Activated CD4-positive, alpha-beta T cell treated with anti-CD3 and anti-CD28 coated beads for 36 hours (primary cell): Measurements from ENCODE around the gene NSG2. TPM values are rescaled to one million over a fixed set of nuclear protein-coding genes. Genes with fewer than 3 reads are reported as not detected.

ENCODE experiments used
- ATAC-seq: fragments of 200-7000 bp; cut with Tn5 transposase; one replicate; pipeline ENCODE4 v1.10.0; 2021; ENCODE audit warnings: mild to moderate bottlenecking, moderate library complexity
- CTCF ChIA-PET: fragments of 350-600 bp; sonication (Branson Sonifier 250); formaldehyde crosslinking; loops from one replicate; lab custom pipeline; 2021; ENCODE audit warnings: antibody characterized with exemption; lab: Charles Lee
- POLR2A ChIA-PET: fragments of 350-600 bp; sonication (Branson Sonifier 250); formaldehyde crosslinking; loops from one replicate; lab custom pipeline; 2021; ENCODE audit warnings: antibody characterized with exemption, inconsistent platforms; lab: Charles Lee
- DNase-seq: peaks from one replicate; pipeline ENCODE4 v3.0.0-alpha.2; 2020
- H3K27ac Mint-ChIP-seq: one replicate; pipeline ENCODE4 v1.8.0; 2021; ENCODE audit warnings: mixed read lengths
- H3K27me3 Mint-ChIP-seq: one replicate; pipeline ENCODE4 v1.8.0; 2021; ENCODE audit warnings: mixed read lengths
- H3K36me3 Mint-ChIP-seq: one replicate; pipeline ENCODE4 v1.8.0; 2021; ENCODE audit warnings: low read depth, mixed read lengths
- H3K4me1 Mint-ChIP-seq: one replicate; pipeline ENCODE4 v1.8.0; 2021; ENCODE audit warnings: mixed read lengths
- H3K4me3 Mint-ChIP-seq: one replicate; pipeline ENCODE4 v1.8.0; 2021; ENCODE audit warnings: mild to moderate bottlenecking, moderate library complexity, mixed read lengths
- H3K9me3 Mint-ChIP-seq: one replicate; pipeline ENCODE4 v1.8.0; 2021; ENCODE audit warnings: low read depth, mixed read lengths
- intact Hi-C, 2 experiments: fragments of 100-400 bp; cut with DNase I in 1 of 2; cut with micrococcal nuclease in 1 of 2; formaldehyde crosslinking; loops; one replicate each; pipeline versions ENCODE4 v1.14.2 to v1.15.1; 2022 to 2024; cut with DNase I, micrococcal nuclease
- total RNA-seq, 2 experiments: library from RNA; stranded (reverse); gene quantifications; one replicate each; pipeline ENCODE4 v1.2.3, GENCODE V29; 2021

NSG2 gene
- total RNA-seq, 2 experiments from 2014 or later, result not detected

DNA sequence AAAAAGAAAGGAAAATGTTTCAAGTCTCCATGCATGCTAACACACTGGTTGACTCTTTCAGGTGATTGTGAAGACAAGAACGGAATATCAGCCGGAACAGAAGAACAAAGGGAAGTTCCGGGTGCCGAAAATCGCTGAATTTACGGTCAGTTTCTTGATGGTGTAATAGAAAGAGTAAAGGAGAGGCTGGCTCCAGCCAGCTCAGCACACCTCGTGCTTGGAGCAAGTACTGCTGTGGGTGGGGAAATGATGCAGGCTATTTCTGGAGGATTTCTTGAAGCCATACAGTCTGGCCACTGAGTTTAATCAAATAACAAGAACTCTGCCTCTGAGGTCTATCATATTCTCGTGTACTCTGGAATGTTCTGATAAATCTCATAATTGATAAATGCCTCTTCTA, 18.7 kb downstream of the NSG2 start:
- ChIA-PET POLR2A (no interaction called here), CTCF (no interaction called here)
- ATAC-seq, result no peak
- peaks cover 19% of the 10 kb centered on the region for H3K27me3 Mint-ChIP-seq
- no peak overlapping the region for H3K27ac Mint-ChIP-seq
- no peaks in the 10 kb centered on the region for H3K36me3 Mint-ChIP-seq
- no peak overlapping the region for H3K4me3 Mint-ChIP-seq
- H3K9me3 Mint-ChIP-seq, result no peaks in the 10 kb centered on the region
- no peak for DNase-seq
- no peaks in the 10 kb centered on the region for H3K4me1 Mint-ChIP-seq
- intact Hi-C loops, result no loop called here

DNA sequence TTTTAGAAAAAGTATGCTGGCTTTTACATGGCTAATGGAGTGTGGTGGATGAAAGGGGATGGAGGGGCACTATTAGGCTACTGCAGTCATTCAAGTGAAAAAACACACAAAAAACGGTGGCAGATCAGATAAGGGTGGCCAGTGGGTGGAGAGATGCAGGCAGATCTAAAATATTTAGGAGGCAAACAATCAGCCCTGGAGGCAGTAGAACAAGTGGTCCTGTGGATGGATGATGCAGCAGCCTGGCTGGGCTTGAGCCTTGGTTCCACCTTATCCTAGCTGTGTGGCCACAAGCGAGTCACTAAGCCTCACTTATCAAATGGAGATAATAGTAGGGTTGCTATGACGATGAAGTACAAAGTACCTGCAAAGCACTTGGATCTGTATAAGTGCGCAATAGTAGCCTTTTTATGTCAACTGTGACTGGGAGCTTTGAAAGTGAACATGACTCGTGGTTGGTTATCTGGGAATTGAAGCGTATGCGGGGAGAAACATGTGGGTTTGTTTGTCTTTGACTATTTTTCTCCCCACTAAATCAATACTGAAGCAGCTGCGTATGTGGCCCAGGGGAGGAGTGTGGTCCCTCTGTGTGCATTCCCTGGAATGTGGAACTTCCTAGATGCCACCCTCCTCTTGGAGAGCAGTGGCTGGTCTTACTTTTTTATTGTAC, 20.2 kb downstream of the NSG2 start:
- Mint-ChIP-seq H3K27me3 (peaks cover 19% of the 10 kb centered on the region), H3K36me3 (no peaks in the 10 kb centered on the region), H3K27ac (no peak overlapping the region), H3K4me3 (no peak overlapping the region), H3K9me3 (no peaks in the 10 kb centered on the region), H3K4me1 (no peaks in the 10 kb centered on the region)
- no peak for DNase-seq
- no peak for ATAC-seq
- POLR2A ChIA-PET, result no interaction called here
- CTCF ChIA-PET, result no interaction called here
- intact Hi-C loops, result no loop called here

DNA sequence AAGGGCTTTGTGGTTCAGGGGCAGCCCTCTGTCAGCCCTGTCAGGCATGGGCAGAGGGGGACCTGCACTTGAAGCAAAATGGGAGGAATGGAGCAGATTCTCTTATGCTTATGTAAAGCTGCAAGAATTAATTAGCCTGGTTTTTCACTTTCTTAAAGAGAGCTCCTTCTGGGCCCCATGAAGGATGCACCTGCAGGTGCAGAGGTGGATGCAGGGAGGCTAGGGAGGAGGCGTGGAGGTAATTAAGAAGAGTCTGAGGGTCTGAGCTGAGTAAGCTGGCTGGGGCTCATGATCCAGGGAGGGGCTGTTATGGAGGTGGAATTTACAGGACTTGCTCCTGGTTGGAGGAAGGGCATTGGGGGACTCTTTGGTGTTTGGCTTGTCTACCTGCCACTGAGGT, 22.0 kb downstream of the NSG2 start:
- no peak overlapping the region for H3K27ac Mint-ChIP-seq
- POLR2A ChIA-PET, result no interaction called here
- CTCF ChIA-PET, result no interaction called here
- no peak for ATAC-seq
- H3K4me3 Mint-ChIP-seq, result no peak overlapping the region
- H3K27me3 Mint-ChIP-seq, result peaks cover 16% of the 10 kb centered on the region
- no peaks in the 10 kb centered on the region for H3K36me3 Mint-ChIP-seq
- no peak for DNase-seq
- H3K4me1 Mint-ChIP-seq, result no peaks in the 10 kb centered on the region
- no peaks in the 10 kb centered on the region for H3K9me3 Mint-ChIP-seq
- intact Hi-C loops, result no loop called here

DNA sequence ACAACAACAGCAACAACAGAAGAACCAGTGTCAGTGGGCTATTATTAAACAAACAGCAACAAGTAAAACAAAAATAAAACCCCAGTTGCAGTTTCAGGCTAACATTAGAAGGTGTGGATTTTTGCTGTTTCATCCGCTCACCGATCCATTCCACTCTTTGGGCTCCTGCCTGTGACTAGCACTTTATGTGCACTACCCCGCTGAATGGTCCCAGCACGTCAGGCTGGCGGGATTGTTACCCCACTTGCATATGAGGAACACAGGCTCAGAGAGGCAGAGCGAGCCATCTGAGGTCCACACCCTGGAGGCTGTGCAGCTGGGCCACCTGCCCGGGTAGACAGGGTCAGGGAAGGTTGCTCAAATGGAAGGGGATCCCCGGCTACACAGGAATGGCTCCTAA, 26.0 kb downstream of the NSG2 start:
- DNase-seq, result no peak
- H3K9me3 Mint-ChIP-seq, result no peaks in the 10 kb centered on the region
- peaks cover 3% of the 10 kb centered on the region for H3K27me3 Mint-ChIP-seq
- ChIA-PET POLR2A (no interaction called here), CTCF (interaction anchor here (0.6 kb wide), 1 partner anchor 44 kb away, joined by 3 read pairs; no protein-coding TSS in a partner anchor)
- no peaks in the 10 kb centered on the region for H3K4me1 Mint-ChIP-seq
- H3K27ac Mint-ChIP-seq, result no peak overlapping the region
- H3K4me3 Mint-ChIP-seq, result no peak overlapping the region
- no peaks in the 10 kb centered on the region for H3K36me3 Mint-ChIP-seq
- intact Hi-C loops, result no loop called here
- ATAC-seq, result no peak

DNA sequence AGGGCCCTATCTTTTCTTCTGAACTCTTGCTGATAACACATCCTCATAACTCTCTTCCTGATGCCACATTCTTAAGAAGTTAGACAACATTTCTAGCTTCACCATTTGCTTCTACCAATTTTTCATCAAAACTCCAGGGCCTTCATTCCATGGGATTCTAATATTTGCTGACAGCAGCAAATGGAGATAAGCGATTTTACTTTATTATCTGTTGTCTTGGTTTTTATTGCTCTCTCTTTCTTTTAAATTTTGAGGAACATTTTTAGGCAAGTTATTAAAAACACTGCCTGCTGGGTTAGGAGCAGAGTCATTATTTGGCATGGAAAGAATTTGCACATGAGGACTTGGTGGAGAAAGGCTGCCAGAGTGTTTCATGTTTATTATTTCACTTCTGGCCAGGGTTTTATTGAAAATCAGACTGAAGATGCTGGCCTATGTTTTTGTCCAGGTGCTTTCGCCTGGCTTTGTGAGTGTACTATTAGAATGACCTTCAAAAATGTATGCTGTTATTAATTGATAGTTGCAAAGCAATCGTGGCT, 27.7 kb downstream of the NSG2 start:
- peaks cover 3% of the 10 kb centered on the region for H3K27me3 Mint-ChIP-seq
- H3K4me1 Mint-ChIP-seq, result no peaks in the 10 kb centered on the region
- no peak for DNase-seq
- no peak overlapping the region for H3K4me3 Mint-ChIP-seq
- H3K27ac Mint-ChIP-seq, result no peak overlapping the region
- no peak for ATAC-seq
- CTCF ChIA-PET, result interaction anchor here (0.8 kb wide), 1 partner anchor 683 kb away, joined by 3 read pairs; no protein-coding TSS in a partner anchor
- no peaks in the 10 kb centered on the region for H3K36me3 Mint-ChIP-seq
- POLR2A ChIA-PET, result no interaction called here
- no peaks in the 10 kb centered on the region for H3K9me3 Mint-ChIP-seq
- intact Hi-C loops, result no loop called here

DNA sequence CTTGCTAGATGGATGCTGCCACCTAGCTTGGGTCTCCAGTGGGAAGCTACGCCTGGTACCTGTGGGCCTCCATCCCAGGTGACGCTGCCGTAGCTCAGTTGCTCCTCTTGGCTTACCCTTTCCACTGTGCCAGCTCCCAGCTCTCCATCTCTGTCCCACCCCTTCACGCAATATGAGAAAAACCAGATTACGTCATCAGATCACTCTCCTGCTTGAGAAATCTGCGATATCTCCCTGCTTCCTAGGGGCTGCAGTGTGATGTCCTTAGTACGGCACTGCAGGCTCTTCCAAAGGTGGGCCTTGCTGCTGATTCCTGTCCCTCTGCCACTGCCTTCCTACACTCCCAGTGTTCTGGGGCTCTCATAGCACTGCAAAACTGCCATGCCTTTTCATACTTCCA, 28.9 kb downstream of the NSG2 start:
- no peak for ATAC-seq
- POLR2A ChIA-PET, result no interaction called here
- no peak for DNase-seq
- Mint-ChIP-seq H3K27me3 (peaks cover 2% of the 10 kb centered on the region), H3K9me3 (no peaks in the 10 kb centered on the region), H3K4me3 (no peak overlapping the region), H3K4me1 (no peaks in the 10 kb centered on the region), H3K27ac (no peak overlapping the region), H3K36me3 (no peaks in the 10 kb centered on the region)
- CTCF ChIA-PET, result no interaction called here
- intact Hi-C loops, result no loop called here

DNA sequence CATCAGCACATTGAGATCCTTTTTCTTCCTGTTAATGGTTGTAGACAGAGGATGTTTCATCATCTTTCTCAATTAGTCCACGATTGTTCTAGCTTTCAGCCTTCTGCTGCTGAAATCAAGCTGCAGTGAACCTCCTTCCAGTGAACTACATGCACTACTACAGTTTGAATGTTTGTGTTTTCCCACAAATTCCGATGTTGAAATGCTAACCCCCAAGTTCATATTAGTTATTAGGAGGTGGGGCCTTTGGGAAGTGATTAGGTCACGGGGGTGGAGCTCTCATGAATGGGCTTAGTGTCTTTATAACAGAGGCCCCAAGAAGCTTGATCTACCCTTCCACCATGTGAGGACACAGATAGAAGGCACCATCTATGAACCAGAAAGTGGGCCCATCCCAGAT, 32.9 kb downstream of the NSG2 start:
- ChIA-PET POLR2A (no interaction called here), CTCF (no interaction called here)
- Mint-ChIP-seq H3K4me3 (no peak overlapping the region), H3K4me1 (no peaks in the 10 kb centered on the region), H3K36me3 (no peaks in the 10 kb centered on the region), H3K9me3 (no peaks in the 10 kb centered on the region), H3K27me3 (peaks cover 10% of the 10 kb centered on the region), H3K27ac (no peak overlapping the region)
- ATAC-seq, result no peak
- intact Hi-C loops, result no loop called here
- no peak for DNase-seq

DNA sequence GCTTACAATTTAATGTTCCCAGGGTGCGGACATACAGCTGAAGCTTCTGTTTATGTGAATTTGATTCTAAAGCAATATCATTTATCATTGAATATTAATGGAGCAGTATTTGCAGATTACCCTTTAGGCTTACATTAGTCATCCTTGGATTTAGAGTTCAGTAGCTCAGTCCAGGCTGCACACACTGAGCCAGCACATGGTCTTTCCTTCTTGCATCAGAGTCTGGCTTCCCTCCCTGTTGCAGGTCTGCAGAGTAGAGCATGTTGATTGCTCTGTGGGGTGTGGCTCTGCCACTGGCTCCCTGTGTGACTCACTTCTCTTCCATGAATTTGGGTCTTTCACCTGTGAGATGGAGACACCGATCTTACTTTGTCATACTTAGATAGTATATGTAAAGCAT, 36.8 kb downstream of the NSG2 start:
- CTCF ChIA-PET, result no interaction called here
- no peaks in the 10 kb centered on the region for H3K9me3 Mint-ChIP-seq
- DNase-seq, result no peak
- no peaks in the 10 kb centered on the region for H3K36me3 Mint-ChIP-seq
- no peak overlapping the region for H3K4me3 Mint-ChIP-seq
- no peaks in the 10 kb centered on the region for H3K4me1 Mint-ChIP-seq
- peaks cover 10% of the 10 kb centered on the region for H3K27me3 Mint-ChIP-seq
- POLR2A ChIA-PET, result no interaction called here
- intact Hi-C loops, result no loop called here
- no peak for ATAC-seq
- H3K27ac Mint-ChIP-seq, result no peak overlapping the region

DNA sequence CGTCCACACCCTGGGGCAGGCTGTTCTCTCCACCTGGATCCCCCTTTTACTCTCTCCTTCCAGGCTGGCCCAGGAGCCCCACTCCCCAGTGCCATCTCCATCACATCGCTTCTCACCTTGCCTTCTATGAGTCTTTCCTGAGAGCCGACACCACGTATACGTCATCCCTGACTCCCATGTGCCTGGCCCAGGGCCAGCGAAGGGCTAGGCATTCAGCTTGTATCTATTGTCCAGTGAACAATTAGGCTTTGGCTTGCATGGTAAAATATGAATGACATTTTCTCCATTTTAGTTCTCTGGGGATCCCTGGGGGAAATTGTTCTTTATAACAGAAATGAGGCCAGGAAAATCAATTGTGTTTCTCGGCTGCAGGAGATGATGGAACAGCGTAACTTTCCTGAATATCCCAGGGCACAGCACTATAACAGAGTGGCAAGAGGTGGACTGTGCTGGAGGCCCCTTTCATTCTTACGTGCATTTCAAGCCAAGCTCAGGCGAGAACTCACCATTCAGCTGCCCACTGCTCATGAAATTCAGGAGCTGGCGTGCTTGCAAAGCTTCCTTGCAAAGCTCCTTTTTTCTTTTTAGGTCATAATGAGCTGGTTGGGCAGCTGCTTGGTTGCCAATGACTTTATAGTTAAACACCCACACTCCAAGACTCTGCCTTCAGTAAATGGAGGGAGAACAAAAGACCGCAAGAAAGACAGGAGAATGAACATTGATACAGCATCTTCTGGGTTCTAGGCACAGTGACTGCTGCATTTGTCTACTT, 37.7 kb downstream of the NSG2 start:
- POLR2A ChIA-PET, result no interaction called here
- CTCF ChIA-PET, result no interaction called here
- no peaks in the 10 kb centered on the region for H3K4me1 Mint-ChIP-seq
- no peaks in the 10 kb centered on the region for H3K36me3 Mint-ChIP-seq
- ATAC-seq (no peak), DNase-seq (no peak)
- peaks cover 10% of the 10 kb centered on the region for H3K27me3 Mint-ChIP-seq
- H3K9me3 Mint-ChIP-seq, result no peaks in the 10 kb centered on the region
- no peak overlapping the region for H3K27ac Mint-ChIP-seq
- intact Hi-C loops, result no loop called here
- no peak overlapping the region for H3K4me3 Mint-ChIP-seq

DNA sequence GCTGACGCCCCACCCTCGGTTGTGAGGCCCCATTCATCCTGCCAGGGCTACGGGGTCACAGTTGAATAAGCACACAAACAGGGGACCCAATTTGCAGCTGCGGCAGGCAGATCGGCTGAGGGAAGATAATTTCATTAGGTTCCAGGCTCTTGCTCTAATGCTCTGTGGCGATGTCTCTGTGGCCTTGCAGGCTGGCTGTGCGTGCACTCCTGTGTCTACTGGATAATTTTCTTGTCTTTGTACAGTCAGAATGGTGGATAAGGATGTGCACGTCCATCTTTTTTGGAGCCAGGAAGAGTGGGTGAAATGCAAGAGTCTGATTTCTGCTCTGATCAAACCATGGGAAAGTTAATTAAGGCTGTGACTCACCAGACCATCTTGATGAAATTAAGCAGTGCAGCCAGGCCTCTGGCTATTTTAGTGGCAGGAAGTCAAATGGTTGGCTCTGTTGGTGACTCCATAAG, 39.2 kb downstream of the NSG2 start:
- Mint-ChIP-seq H3K27me3 (peaks cover 7% of the 10 kb centered on the region), H3K9me3 (no peaks in the 10 kb centered on the region), H3K27ac (no peak overlapping the region), H3K4me3 (no peak overlapping the region), H3K4me1 (no peaks in the 10 kb centered on the region), H3K36me3 (no peaks in the 10 kb centered on the region)
- CTCF ChIA-PET, result no interaction called here
- intact Hi-C loops, result no loop called here
- ATAC-seq (no peak), DNase-seq (no peak)
- POLR2A ChIA-PET, result no interaction called here

DNA sequence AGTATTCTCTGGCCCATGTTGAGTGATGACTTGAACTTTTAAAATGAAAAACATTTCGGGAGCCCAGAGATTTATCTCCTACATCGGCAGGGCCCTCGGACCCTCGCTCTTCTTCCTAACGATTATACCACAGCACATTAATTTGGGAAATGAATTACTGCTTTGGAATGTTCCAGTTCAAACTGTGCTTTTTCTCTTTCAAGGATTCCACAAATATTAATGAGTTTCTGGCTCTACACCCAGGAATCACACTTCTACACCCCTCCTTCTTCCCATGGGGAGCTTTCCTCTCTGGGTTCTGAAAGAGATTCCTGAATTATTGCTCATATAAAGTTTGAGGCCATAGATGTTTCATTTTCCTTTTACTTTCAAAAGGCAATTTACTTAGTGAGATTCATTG, 41.2 kb downstream of the NSG2 start:
- no peaks in the 10 kb centered on the region for H3K9me3 Mint-ChIP-seq
- no peaks in the 10 kb centered on the region for H3K4me1 Mint-ChIP-seq
- no peak overlapping the region for H3K27ac Mint-ChIP-seq
- DNase-seq (no peak), ATAC-seq (no peak)
- H3K36me3 Mint-ChIP-seq, result no peaks in the 10 kb centered on the region
- POLR2A ChIA-PET, result no interaction called here
- peaks cover 14% of the 10 kb centered on the region for H3K27me3 Mint-ChIP-seq
- intact Hi-C loops, result no loop called here
- CTCF ChIA-PET, result no interaction called here
- no peak overlapping the region for H3K4me3 Mint-ChIP-seq

DNA sequence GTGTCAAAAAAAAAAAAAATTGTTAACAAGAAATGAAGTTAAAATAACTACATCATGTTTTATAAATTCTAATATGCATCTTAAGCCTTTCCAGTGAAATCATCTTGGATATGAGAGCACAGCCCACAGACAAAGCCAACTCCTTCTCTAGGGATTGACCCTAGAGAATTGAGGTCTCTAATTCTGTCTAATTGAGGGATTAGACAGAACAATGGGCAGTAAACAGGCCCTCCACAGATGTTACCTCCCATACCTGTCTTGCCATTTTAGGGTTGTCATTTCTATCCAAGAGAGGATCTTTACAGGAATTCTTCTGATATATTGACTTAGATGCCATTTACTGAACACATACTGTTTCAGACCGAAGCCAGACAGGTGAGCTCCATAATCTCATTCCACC, 42.3 kb downstream of the NSG2 start:
- Mint-ChIP-seq H3K4me1 (no peaks in the 10 kb centered on the region), H3K4me3 (no peak overlapping the region), H3K27ac (no peak overlapping the region), H3K27me3 (peaks cover 10% of the 10 kb centered on the region), H3K36me3 (no peaks in the 10 kb centered on the region), H3K9me3 (no peaks in the 10 kb centered on the region)
- CTCF ChIA-PET, result no interaction called here
- intact Hi-C loops, result no loop called here
- ATAC-seq (no peak), DNase-seq (no peak)
- POLR2A ChIA-PET, result no interaction called here
